Coronary artery (tissue), 2 donors: ENCODE results near the gene PPM1F.

Experiments used
- DNase-seq: peaks from one replicate; pipeline ENCODE4 v3.0.0-alpha.2; 2017; ENCODE audit warnings: low spot score
- H3K27ac ChIP-seq, 2 donors: fragments of 200-600 bp; sonication (generic); one replicate each; pipeline ENCODE4 v1.5.1; 2016 to 2019
- H3K4me3 ChIP-seq: fragments of 200-600 bp; sonication (generic); 2 replicates; pipeline ENCODE4 v1.5.1; 2016; ENCODE audit warnings: mild to moderate bottlenecking, moderate library complexity
- CTCF ChIP-seq: fragments of 200-600 bp; sonication (generic); IDR thresholded peaks from one replicate; pipeline ENCODE4 v1.5.1; 2019; ENCODE audit warnings: antibody characterized with exemption

The PPM1F gene

GRCh38 chr22:21994881-21995444 is 42.3 kb upstream of the PPM1F start:
- TF ChIP-seq CTCF = no peak
- no peak overlapping the region for H3K4me3 ChIP-seq

GRCh38 chr22:21992593-21993237 is 40.1 kb upstream of the PPM1F start:
- Histone ChIP-seq H3K4me3 (no peak overlapping the region), H3K27ac (no peak overlapping the region)
- no peak for TF ChIP-seq CTCF
- DNase-seq = no peak

More at GRCh38 chr22:21994881-21995444, 42.3 kb upstream of the PPM1F start:
- DNase-seq = no peak
- no peak overlapping the region for H3K27ac ChIP-seq

- DNase-seq = no peak
- H3K4me3 ChIP-seq = no peak overlapping the region
- no peak for TF ChIP-seq CTCF
- H3K27ac ChIP-seq = no peak overlapping the region
Measured at GRCh38 chr22:21991774-21992173, 39.1 kb upstream of the PPM1F start.

GRCh38 chr22:21991304-21991596 is 38.6 kb upstream of the PPM1F start:
- DNase-seq = no peak
- no peak overlapping the region for H3K27ac ChIP-seq

GRCh38 chr22:21990445-21991303 is 38.0 kb upstream of the PPM1F start:
- Histone ChIP-seq H3K27ac (no peak overlapping the region), H3K4me3 (no peak overlapping the region)

More at GRCh38 chr22:21991304-21991596, 38.6 kb upstream of the PPM1F start:
- no peak overlapping the region for H3K4me3 ChIP-seq
- no peak for TF ChIP-seq CTCF

GRCh38 chr22:21989049-21989448 is 36.4 kb upstream of the PPM1F start:
- TF ChIP-seq CTCF = no peak

More at GRCh38 chr22:21990445-21991303, 38.0 kb upstream of the PPM1F start:
- TF ChIP-seq CTCF = no peak
- DNase-seq = no peak

More at GRCh38 chr22:21989049-21989448, 36.4 kb upstream of the PPM1F start:
- no peak for DNase-seq
- Histone ChIP-seq H3K27ac (no peak overlapping the region), H3K4me3 (no peak overlapping the region)
